ENCODE data around the gene PARD3. TPM values are rescaled to one million over a fixed set of nuclear protein-coding genes. Genes with fewer than 3 reads are reported as not detected.

PARD3 gene
- total RNA-seq, 2 donors from 2014 or later = 36.1 to 48.5 TPM

GRCh38 chr10:34348917-34349485 lies 466.1 kb downstream of the PARD3 start:
- DNase-seq (no peak), ATAC-seq (no peak)
- Histone ChIP-seq H3K4me3 (no peak overlapping the region), H3K36me3 (replicated peaks in 1 of 2; ENCODE audit: insufficient read depth in 1 of 2, low read depth in 2 of 2) (no peaks in the 10 kb centered on the region), H3K9me3 (no peaks in the 10 kb centered on the region), H3K27me3 (no peaks in the 10 kb centered on the region), H3K4me1 (no peaks in the 10 kb centered on the region), H3K27ac (no peak overlapping the region)
- 94% methylated on average over 7 of the region's 7 CpGs for WGBS, 2 donors
- TF ChIP-seq POLR2A (IDR thresholded peaks at IDR 0.05) (no peak), CTCF (IDR thresholded peaks at IDR 0.05) (no peak)
- intact Hi-C loops (cut with DNase I) = no loop called here

GRCh38 chr10:34348021-34348420 lies 467.1 kb downstream of the PARD3 start:
- ATAC-seq (no peak), DNase-seq (no peak)
- Histone ChIP-seq H3K4me1 (no peaks in the 10 kb centered on the region), H3K27ac (no peak overlapping the region), H3K27me3 (no peaks in the 10 kb centered on the region), H3K4me3 (no peak overlapping the region), H3K36me3 (replicated peaks in 1 of 2; ENCODE audit: insufficient read depth in 1 of 2, low read depth in 2 of 2) (no peaks in the 10 kb centered on the region), H3K9me3 (no peaks in the 10 kb centered on the region)
- intact Hi-C loops (cut with DNase I) = no loop called here
- 92 to 96% methylated on average over 6 of the region's 6 CpGs for WGBS, 2 donors
- TF ChIP-seq POLR2A (IDR thresholded peaks at IDR 0.05) (no peak), CTCF (IDR thresholded peaks at IDR 0.05) (no peak)

GRCh38 chr10:34347131-34347530 lies 468.0 kb downstream of the PARD3 start:
- Histone ChIP-seq H3K27ac (no peak overlapping the region), H3K4me1 (no peaks in the 10 kb centered on the region), H3K4me3 (no peak overlapping the region), H3K27me3 (no peaks in the 10 kb centered on the region), H3K36me3 (replicated peaks in 1 of 2; ENCODE audit: insufficient read depth in 1 of 2, low read depth in 2 of 2) (no peaks in the 10 kb centered on the region), H3K9me3 (no peaks in the 10 kb centered on the region)
- intact Hi-C loops (cut with DNase I) = no loop called here
- ATAC-seq = no peak
- 95 to 97% methylated on average over 3 of the region's 3 CpGs for WGBS, 2 donors
- TF ChIP-seq CTCF (IDR thresholded peaks at IDR 0.05) (no peak), POLR2A (IDR thresholded peaks at IDR 0.05) (no peak)
- DNase-seq = no peak

GRCh38 chr10:34346516-34347100 lies 468.5 kb downstream of the PARD3 start:
- TF ChIP-seq CTCF (IDR thresholded peaks at IDR 0.05) (no peak), POLR2A (IDR thresholded peaks at IDR 0.05) (no peak)
- no peaks in the 10 kb centered on the region for H3K4me1 ChIP-seq
- ATAC-seq (no peak), DNase-seq (peak in 1 of 4 donors; percentile 10)
- H3K27me3 ChIP-seq = no peaks in the 10 kb centered on the region
- WGBS, 2 donors = 44 to 48% methylated on average over 1 of the region's 1 CpG
- H3K4me3 ChIP-seq = no peak overlapping the region
- no peaks in the 10 kb centered on the region for H3K9me3 ChIP-seq
- no peak overlapping the region for H3K27ac ChIP-seq
- no peaks in the 10 kb centered on the region for H3K36me3 ChIP-seq (replicated peaks in 1 of 2; ENCODE audit: insufficient read depth in 1 of 2, low read depth in 2 of 2)
- intact Hi-C loops (cut with DNase I) = no loop called here

- H3K4me3 ChIP-seq = no peak overlapping the region
- TF ChIP-seq CTCF (IDR thresholded peaks at IDR 0.05) (no peak), POLR2A (IDR thresholded peaks at IDR 0.05) (no peak)
- H3K9me3 ChIP-seq = no peaks in the 10 kb centered on the region
- H3K36me3 ChIP-seq (replicated peaks in 1 of 2; ENCODE audit: insufficient read depth in 1 of 2, low read depth in 2 of 2) = no peaks in the 10 kb centered on the region
- ATAC-seq = no peak
- H3K27me3 ChIP-seq = no peaks in the 10 kb centered on the region
- no peak overlapping the region for H3K27ac ChIP-seq
- intact Hi-C loops (cut with DNase I) = no loop called here
- DNase-seq = no peak
- H3K4me1 ChIP-seq = no peaks in the 10 kb centered on the region
- 68 to 69% methylated on average over 5 of the region's 5 CpGs for WGBS, 2 donors
These were observed 469.7 kb downstream of the PARD3 start for GRCh38 chr10:34345383-34345782.
